Measurements from ENCODE around the gene YJU2. TPM values are rescaled to one million over a fixed set of nuclear protein-coding genes. Genes with fewer than 3 reads are reported as not detected.

The YJU2 gene
- total RNA-seq, 1 donor from 2014 or later = 10.2 TPM

GRCh38 chr19:4298810-4299550, 52.1 kb downstream of the YJU2 start:
- no peak for DNase-seq
- Histone ChIP-seq H3K36me3 (no peaks in the 10 kb centered on the region), H3K27ac (replicated peaks) (no peak overlapping the region), H3K9me3 (replicated peaks) (no peaks in the 10 kb centered on the region), H3K27me3 (ENCODE audit: low read depth) (peaks cover 74% of the 10 kb centered on the region), H3K4me1 (no peaks in the 10 kb centered on the region), H3K4me3 (no peak overlapping the region)
- intact Hi-C loops (cut with micrococcal nuclease) = no loop called here
- TF ChIP-seq CTCF (IDR thresholded peaks at IDR 0.05; ENCODE audit: borderline replicate concordance) = no peak

GRCh38 chr19:4300589-4300988, 53.7 kb downstream of the YJU2 start:
- Histone ChIP-seq H3K9me3 (replicated peaks) (no peaks in the 10 kb centered on the region), H3K27ac (replicated peaks) (no peak overlapping the region), H3K4me3 (no peak overlapping the region), H3K4me1 (peaks cover 5% of the 10 kb centered on the region), H3K36me3 (no peaks in the 10 kb centered on the region), H3K27me3 (ENCODE audit: low read depth) (peaks cover 77% of the 10 kb centered on the region)
- no peak for TF ChIP-seq CTCF (IDR thresholded peaks at IDR 0.05; ENCODE audit: borderline replicate concordance)
- DNase-seq = no peak
- intact Hi-C loops (cut with micrococcal nuclease) = no loop called here

- DNase-seq = no peak
- H3K9me3 ChIP-seq (replicated peaks) = no peaks in the 10 kb centered on the region
- intact Hi-C loops (cut with micrococcal nuclease) = no loop called here
- H3K27me3 ChIP-seq (ENCODE audit: low read depth) = peaks cover 77% of the 10 kb centered on the region
- H3K36me3 ChIP-seq = no peaks in the 10 kb centered on the region
- no peak overlapping the region for H3K27ac ChIP-seq (replicated peaks)
- peaks cover 5% of the 10 kb centered on the region for H3K4me1 ChIP-seq
- H3K4me3 ChIP-seq = no peak overlapping the region
- no peak for TF ChIP-seq CTCF (IDR thresholded peaks at IDR 0.05; ENCODE audit: borderline replicate concordance)
These were observed 54.8 kb downstream of the YJU2 start for GRCh38 chr19:4301590-4302242.

- H3K4me1 ChIP-seq = peaks cover 5% of the 10 kb centered on the region
- no peak for TF ChIP-seq CTCF (IDR thresholded peaks at IDR 0.05; ENCODE audit: borderline replicate concordance)
- no peak within 1 kb of the TSS for H3K27ac ChIP-seq (replicated peaks)
- H3K36me3 ChIP-seq = no peaks in the 10 kb centered on the region
- peaks cover 75% of the 10 kb centered on the region for H3K27me3 ChIP-seq (ENCODE audit: low read depth)
- DNase-seq = no peak
- H3K4me3 ChIP-seq = no peak within 1 kb of the TSS
- no peaks in the 10 kb centered on the region for H3K9me3 ChIP-seq (replicated peaks)
- intact Hi-C loops (cut with micrococcal nuclease) = no loop called here
These were observed 55.4 kb downstream of the YJU2 start, which contains the start of gene TMIGD2 for GRCh38 chr19:4302243-4302640. Gene TMIGD2, minus strand, starts transcription at chr19:4302389. Its CDS starts 4 bp downstream, at chr19:4302385.

- Histone ChIP-seq H3K9me3 (replicated peaks) (no peaks in the 10 kb centered on the region), H3K4me1 (peaks cover 5% of the 10 kb centered on the region), H3K4me3 (peak overlapping the region; percentile 44), H3K27ac (replicated peaks) (no peak overlapping the region), H3K27me3 (ENCODE audit: low read depth) (peaks cover 67% of the 10 kb centered on the region), H3K36me3 (no peaks in the 10 kb centered on the region)
- no peak for DNase-seq
- no peak for TF ChIP-seq CTCF (IDR thresholded peaks at IDR 0.05; ENCODE audit: borderline replicate concordance)
- intact Hi-C loops (cut with micrococcal nuclease) = no loop called here
These were observed 57.1 kb downstream of the YJU2 start for GRCh38 chr19:4303819-4304537.
